GM12864 (cell line): ENCODE results near the gene PRKCZ.

Experiments
- DNase-seq: peaks from one replicate; pipeline ENCODE4 v3.0.0-alpha.2; 2011; ENCODE audit warnings: low read depth
- H3K4me3 ChIP-seq: 2 replicates; pipeline ENCODE4 v1.5.1; 2011; ENCODE audit warnings: mild to moderate bottlenecking, low read depth, low read length, control low read depth
- TF ChIP-seq, protein P1 (sequence below): IDR thresholded peaks from 2 replicates; pipeline ENCODE4 v1.5.1; 2011; ENCODE audit warnings: low read depth, mild to moderate bottlenecking, moderate library complexity, low read length, control low read depth, inconsistent platforms; ENCODE audit errors: missing control alignments

Gene PRKCZ

DNA sequence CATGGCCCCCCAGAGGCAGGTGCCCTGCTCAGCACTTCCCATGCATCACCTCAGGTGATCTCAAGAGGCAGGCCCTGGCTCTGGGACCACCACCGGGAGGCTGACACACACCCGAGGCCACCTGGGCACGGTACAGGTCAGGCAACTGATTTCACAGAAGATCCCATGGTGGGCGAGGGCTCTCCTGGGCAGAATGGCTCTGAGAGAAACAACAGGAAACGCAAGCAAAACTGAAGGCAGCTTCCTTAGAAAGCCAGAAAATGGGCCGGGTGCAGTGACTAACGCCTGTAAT, 166.5 kb downstream of the PRKCZ start:
- H3K4me3 ChIP-seq: no peak overlapping the region
- no peak for DNase-seq
- TF ChIP-seq, protein P1, sequence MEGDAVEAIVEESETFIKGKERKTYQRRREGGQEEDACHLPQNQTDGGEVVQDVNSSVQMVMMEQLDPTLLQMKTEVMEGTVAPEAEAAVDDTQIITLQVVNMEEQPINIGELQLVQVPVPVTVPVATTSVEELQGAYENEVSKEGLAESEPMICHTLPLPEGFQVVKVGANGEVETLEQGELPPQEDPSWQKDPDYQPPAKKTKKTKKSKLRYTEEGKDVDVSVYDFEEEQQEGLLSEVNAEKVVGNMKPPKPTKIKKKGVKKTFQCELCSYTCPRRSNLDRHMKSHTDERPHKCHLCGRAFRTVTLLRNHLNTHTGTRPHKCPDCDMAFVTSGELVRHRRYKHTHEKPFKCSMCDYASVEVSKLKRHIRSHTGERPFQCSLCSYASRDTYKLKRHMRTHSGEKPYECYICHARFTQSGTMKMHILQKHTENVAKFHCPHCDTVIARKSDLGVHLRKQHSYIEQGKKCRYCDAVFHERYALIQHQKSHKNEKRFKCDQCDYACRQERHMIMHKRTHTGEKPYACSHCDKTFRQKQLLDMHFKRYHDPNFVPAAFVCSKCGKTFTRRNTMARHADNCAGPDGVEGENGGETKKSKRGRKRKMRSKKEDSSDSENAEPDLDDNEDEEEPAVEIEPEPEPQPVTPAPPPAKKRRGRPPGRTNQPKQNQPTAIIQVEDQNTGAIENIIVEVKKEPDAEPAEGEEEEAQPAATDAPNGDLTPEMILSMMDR: no peak

DNA sequence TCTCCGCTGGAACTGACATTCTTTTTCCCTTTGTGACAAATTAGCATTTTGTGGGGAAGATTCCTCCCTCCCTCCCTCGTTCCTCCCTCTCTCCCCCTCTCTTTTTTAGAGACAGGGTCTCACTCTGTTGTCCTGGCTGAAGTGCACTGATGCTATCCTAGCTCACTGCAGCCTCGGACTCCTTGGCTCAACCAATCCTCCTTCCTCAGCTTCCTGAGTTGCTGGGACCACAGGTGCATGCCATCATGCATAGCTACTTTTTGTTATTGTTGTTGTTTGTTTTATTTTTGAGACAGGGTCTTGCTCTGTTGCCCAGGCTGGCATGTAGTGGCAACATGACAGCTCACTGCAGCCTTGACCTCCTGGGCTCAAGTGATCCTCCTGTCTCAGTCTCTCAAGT, 171.1 kb downstream of the PRKCZ start:
- no peak overlapping the region for H3K4me3 ChIP-seq
- no peak for DNase-seq
- TF ChIP-seq, protein P1: no peak

DNA sequence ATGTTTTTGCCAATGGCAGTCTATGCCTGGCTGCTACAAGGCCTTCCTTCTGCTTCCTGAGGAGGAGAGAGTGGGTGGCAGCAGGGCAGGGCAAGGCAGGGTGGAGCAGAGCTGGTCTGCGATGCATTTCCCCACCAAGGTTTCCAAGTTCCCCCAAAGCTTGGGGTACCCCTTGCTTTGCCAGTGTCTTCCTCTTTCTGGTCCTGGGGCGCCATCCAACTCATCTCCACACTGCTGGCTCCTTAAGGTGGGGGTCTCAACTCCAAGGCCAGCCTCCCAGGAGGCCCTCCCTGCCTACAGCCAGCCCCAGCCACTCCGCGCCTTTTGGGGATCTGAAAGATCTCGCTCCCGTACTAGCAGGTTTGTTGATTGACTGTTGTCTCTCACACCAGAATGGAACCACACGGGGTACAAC, 174.0 kb downstream of the PRKCZ start:
- TF ChIP-seq, protein P1: no peak
- DNase-seq: no peak

DNA sequence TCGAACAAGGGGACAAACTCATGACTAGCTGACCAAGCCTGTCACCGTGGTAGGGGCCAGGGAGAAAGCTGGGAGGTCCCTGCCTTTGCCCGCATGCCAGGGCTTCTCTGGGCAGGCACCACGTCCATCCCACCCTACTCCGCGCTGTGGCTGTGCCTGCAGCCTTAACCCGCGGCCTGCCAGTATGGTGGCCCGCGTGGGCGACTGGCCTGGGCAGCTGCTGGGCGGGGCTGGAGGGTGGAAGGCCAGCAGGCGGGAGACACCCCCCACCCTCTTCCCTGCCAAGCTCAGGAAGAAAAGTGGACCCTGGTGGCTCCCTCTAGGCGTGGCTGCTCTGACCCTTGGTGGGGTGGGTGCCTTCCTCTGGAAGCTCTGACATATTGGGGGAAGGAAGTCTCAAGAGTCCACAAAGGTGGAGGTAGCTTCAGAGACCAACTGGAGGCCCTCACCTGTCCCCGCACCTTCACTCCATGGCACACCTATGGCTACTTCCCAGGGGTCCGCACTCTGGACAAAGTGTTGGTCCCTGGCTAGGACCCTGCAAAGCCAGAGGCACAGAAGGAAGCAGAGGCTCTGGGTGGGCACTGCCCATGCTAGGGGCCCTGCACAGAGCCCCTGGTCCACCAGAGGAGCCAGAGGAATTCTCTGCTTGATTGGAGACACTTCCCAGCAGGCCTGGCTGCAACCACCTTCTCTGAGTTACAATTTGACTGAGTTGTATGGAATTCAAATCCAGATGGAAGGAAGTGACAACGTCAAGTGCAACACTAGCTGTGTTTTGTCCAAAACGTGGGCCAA, 174.6 kb downstream of the PRKCZ start:
- no peak for DNase-seq
- no peak overlapping the region for H3K4me3 ChIP-seq
- TF ChIP-seq, protein P1: no peak

More for the DNA sequence above, 174.0 kb downstream of the PRKCZ start:
- H3K4me3 ChIP-seq: no peak overlapping the region

DNA sequence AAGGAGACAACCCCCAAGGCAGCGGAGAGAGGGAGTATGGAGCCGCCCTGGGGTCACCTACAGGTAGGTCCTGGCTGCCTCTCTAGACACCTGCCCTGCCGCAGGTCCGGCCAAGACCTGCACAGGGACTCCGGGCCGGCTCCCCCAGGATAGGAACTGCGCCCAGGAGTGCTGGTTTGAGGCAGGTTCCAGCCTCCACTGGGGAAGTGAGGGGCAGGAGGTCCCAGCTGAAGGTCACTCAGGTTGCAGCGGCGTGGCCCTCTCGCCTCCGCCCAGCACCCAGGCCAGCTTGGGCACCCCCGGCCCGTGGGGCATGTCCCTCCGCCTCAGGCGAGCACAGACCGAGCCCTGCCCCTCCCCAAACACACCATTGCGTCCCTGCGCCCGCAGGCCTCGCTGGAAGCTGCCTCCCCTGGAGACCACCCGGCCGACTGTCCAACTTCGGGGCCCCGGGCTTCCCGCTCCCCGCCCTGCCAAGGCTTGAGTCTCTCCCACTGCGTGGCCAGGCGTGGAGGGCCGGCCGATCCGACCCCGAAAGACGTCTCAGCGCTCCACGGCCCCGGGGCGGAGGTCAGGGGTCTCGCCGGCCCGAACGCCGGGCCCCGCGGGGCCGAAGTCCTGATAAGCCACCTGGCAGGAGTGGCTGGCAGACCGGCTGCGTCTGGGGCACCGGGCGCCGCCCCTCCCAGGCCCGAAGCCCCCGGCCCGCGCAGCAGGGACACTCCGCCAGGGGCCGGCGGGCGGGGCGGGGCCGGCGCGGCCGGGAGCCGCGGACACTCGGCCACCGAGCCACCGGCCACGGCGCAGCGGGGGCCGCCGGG, 176.5 kb downstream of the PRKCZ start:
- peak overlapping the region; percentile 74 for H3K4me3 ChIP-seq
- TF ChIP-seq, protein P1: no peak
- DNase-seq: no peak

DNA sequence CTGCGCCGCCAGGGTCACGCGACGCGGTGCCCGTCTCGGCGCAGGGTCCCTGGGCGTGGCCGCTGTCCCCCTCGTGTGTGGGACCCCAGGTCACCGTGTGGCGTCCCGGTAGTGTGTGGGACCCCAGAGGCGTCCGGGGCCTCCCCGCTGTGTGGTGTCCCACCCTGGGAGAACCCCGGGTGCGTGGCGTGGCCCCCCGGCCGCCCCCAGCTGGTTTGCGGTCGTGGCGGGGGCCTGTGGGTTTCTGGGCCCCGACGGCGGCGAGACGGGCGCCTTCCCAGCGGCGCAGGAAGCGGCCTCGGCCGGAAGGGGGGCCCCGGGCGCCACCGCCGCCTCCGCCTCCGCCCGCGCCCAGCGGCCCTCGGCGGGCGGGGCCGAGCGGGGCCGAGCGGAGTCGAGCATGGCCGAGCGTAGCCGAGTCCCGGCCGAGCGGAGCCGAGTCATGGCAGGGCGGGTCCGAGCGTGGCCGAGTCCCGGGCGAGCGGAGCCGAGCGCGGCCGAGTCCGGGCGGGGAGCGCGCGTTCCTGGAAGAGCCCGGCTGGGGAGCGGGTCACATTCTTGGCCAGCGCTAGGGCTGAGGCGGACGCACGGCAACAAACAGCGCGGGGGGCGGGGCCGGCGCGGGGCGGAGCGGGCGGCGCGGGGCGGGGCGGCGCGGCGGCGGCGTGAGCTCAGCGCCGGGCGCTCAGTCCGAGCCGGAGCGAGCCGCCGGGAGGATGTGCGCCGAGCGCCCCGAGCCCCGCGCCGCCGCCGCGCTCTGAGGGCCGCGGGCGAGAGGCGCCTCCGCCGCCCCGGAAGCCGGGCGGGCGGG, 177.3 kb downstream of the PRKCZ start:
- TF ChIP-seq, protein P1: no peak
- peak overlapping the region; percentile 74 for H3K4me3 ChIP-seq
- peak; percentile 73 for DNase-seq
